Activated CD8-positive, alpha-beta memory T cell treated with anti-CD3 and anti-CD28 coated beads, Interleukin-2, amount 50 U/mL, for 24 hours (primary cell): ENCODE results near the gene OR52N4.
"Not testable (repeated sequence)": the region's sequence is repeated elsewhere in the genome, so short reads cannot be mapped to it uniquely, and the experiment has no call there.

Source experiments
- DNase-seq: peaks from one replicate; pipeline ENCODE4 v3.0.0-alpha.2; 2020; ENCODE audit errors: extremely low read depth

OR52N4 gene

GRCh38 chr11:5753943-5754342 lies at the start of gene OR52N4:
Gene OR52N4 (plus strand): TSS chr11:5754243. CDS start chr11:5754741, 498 bp downstream.
- no peak for DNase-seq

GRCh38 chr11:5705688-5706087 lies 48.4 kb upstream of the OR52N4 start:
- DNase-seq: no peak

GRCh38 chr11:5712507-5712906 lies 41.5 kb upstream of the OR52N4 start:
- DNase-seq: no peak

GRCh38 chr11:5713695-5714094 lies 40.3 kb upstream of the OR52N4 start:
- DNase-seq: no peak

GRCh38 chr11:5716518-5716917 lies 37.5 kb upstream of the OR52N4 start:
- DNase-seq: not testable (repeated sequence)

- DNase-seq: no peak
Measured at GRCh38 chr11:5719703-5720495, 34.1 kb upstream of the OR52N4 start.

GRCh38 chr11:5722622-5723021 lies 31.4 kb upstream of the OR52N4 start:
- no peak for DNase-seq

GRCh38 chr11:5726351-5726750 lies 27.7 kb upstream of the OR52N4 start:
- no peak for DNase-seq

GRCh38 chr11:5727691-5728090 lies 26.4 kb upstream of the OR52N4 start:
- no peak for DNase-seq

- DNase-seq: no peak
Measured at GRCh38 chr11:5736396-5736795, 17.6 kb upstream of the OR52N4 start, which contains the start of gene OR56B1. Gene OR56B1 (plus strand): TSS chr11:5736448. CDS start chr11:5736517, 69 bp downstream.

- DNase-seq: no peak
Measured at GRCh38 chr11:5737091-5737490, 17.0 kb upstream of the OR52N4 start.

- no peak for DNase-seq
Measured at GRCh38 chr11:5737670-5738392, 16.2 kb upstream of the OR52N4 start.

- no peak for DNase-seq
Measured at GRCh38 chr11:5738431-5738830, 15.6 kb upstream of the OR52N4 start.

GRCh38 chr11:5746614-5747013 lies 7.4 kb upstream of the OR52N4 start:
- DNase-seq: no peak

- DNase-seq: no peak
Measured at GRCh38 chr11:5749836-5750235, 4.2 kb upstream of the OR52N4 start.

- DNase-seq: no peak
Measured at GRCh38 chr11:5767056-5767455, 13.0 kb downstream of the OR52N4 start.

GRCh38 chr11:5783255-5783654 lies 29.2 kb downstream of the OR52N4 start, which contains the start of gene OR52N5:
Gene OR52N5 (minus strand): TSS chr11:5783355. CDS start chr11:5778634, 4,721 bp downstream.
- no peak for DNase-seq

- DNase-seq: no peak
Measured at GRCh38 chr11:5791165-5791564, 37.1 kb downstream of the OR52N4 start, which contains the start of gene OR52N1. Gene OR52N1 (minus strand): TSS chr11:5791265. CDS start chr11:5788816, 2,449 bp downstream.

GRCh38 chr11:5796541-5796940 lies 42.5 kb downstream of the OR52N4 start:
- no peak for DNase-seq

GRCh38 chr11:5803982-5804381 lies 49.9 kb downstream of the OR52N4 start:
- DNase-seq: no peak
